NCI-H345 (cell line): ENCODE data around the gene TNFSF4.
"Not testable (repeated sequence)": the region's sequence is repeated elsewhere in the genome, so short reads cannot be mapped to it uniquely, and the experiment has no call there.

ENCODE experiments used
- DNase-seq: peaks from one replicate; lab custom pipeline; 2025; lab: John Stamatoyannopoulos, UW

Gene TNFSF4

DNA sequence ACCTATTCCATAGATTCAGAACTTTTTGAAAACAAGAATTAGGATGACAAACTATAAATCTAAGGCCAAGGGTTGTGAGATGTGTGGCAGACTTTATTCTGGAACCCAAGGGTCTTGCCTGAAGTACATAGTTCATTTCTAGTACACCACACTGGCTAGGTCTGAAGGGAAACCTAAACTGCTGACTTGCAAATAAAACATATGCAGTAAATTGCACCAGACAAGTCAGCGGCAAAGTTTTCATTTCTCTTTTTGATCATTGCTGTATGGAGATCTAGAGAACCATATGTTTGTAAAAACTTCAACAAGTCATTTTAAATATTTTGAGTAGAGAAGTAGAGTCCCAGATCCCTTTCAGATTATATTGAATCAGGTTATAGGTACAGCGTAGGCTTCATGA, 43.9 kb downstream of the TNFSF4 start:
- DNase-seq, result no peak

DNA sequence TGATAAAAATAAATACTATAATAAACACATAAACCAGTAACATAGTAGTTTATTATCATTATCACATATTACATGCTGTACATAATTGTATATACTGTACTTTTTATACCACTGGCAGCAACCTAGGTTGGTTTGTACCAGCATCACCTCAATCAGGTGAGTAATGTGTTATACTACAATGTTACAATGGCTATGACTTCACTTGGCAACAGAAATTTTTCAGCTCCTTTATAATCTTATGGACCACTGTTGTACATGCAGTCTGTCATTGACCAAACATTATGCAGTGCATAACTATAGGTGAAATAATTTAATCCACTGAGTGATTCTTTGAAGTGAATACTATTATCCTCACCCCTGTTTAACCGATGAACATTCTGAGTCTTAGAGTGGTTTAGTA, 44.5 kb downstream of the TNFSF4 start:
- DNase-seq, result no peak

DNA sequence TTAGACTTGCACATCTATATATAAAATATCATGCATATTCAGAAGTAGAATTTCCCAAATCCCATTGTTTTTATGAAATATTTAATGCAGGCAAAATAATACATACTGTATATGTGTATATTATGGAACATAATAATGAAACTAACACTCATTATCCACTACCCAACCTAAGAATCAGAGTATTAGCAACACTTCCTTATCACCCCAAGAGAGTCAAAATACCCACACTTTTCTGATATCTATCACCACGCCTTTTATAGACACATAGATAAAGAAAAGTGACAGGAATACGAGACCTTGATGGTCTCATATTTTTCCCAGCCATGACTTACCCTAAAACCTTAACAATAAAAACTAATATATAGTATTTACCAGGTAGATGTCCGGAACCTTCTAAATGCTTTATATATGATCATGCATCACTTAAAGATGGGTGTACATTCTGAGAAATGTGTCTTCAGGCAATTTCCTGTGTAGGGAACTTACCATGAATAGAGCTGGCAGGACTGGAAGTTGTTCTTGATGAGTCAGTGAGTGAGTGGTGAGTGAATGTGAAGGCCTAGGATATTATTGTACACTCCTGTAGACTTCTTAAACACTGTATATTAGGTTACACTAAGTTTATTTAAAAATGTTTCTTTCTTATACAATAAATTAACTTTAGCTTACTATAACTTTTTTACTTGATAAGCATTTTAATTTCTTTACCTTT, 45.5 kb downstream of the TNFSF4 start:
- DNase-seq, result no peak

DNA sequence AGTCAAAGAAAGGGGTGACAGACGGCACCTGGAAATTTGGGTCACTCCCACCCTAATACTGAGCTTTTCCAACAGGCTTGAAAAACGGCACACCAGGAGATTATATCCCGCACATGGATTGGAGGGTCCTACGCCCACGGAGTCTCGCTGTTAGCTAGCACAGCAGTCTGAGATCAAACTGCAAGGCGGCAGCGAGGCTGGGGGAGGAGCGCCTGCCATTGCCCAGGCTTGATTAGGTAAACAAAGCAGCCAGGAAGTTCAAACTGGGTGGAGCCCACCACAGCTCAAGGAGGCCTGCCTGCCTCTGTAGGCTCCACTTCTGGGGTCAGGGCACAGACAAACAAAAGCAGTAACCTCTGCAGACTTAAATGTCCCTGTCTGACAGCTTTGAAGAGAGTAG, 53.2 kb downstream of the TNFSF4 start:
- DNase-seq, result not testable (repeated sequence)

DNA sequence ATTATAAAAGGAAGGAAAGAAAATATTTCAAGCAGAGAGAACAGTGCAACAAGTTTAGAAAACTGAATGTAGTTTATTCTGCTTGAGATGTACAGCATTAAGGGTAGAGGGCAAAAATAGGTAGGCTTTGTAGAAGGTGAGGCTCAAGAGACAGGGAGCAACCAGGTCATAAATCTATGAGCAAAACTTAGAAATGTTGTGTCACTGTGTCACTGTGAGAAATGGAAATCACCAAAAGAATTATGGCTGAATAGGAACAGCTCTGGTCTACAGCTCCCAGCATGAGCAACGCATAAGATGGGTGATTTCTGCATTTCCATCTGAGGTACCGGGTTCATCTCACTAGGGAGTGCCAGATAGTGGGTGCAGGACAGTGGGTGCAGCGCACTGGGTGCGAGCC, 53.6 kb downstream of the TNFSF4 start:
- no peak for DNase-seq

DNA sequence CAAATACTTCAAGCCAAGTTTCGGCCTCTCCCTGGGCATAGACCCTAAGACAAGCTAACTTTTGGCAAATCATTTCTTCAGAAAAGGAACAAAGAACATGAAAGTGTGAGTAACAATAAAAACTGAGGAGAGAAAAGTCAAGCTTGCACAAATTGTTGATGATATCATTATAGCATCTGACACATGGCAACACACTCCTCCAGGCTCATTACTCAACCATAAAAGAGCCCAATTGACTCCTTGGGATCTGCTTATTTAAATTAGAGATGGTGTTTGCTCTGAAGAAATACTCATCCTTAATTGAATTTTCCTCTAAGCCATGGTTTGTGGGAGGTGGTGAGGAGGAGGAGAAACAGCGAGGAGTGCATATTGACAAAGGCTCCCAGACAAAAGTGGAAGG, 54.5 kb downstream of the TNFSF4 start:
- DNase-seq, result no peak

DNA sequence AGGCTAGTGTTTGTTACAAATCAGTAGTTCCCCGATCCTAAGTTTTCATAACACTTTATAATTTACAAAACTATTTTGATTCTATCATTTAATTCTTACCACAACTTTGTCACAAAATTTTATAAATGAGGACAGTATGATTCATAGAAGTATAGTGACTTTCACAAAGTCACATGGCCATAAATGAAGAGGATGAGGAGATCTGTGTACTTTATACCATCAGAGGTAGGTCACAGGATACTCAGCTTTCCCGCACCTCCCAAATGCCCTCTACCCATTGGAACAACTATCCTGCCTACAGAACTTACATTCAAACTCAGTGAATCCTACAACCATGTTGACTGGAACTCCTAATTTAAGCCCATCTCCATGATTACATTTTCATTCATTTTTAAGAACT, 56.3 kb downstream of the TNFSF4 start:
- DNase-seq, result no peak

DNA sequence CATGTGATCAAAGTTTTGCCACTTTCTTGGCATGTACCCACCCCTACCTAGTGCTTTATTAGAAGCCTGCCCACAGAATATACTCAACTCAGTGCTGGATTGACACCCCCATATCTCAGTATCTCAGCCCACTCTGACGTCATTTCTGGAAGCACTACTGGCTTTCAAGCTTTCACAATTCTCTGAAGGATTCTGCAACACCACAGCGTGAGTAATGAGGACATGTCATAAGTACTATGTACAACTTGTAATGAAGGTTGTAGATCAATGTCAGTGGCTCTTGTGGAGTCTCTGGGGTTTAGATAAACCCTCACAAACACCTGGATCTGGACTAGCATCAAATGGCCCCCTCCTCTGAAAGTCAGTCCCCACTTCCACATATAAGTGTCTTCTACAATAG, 57.2 kb downstream of the TNFSF4 start:
- DNase-seq, result no peak

DNA sequence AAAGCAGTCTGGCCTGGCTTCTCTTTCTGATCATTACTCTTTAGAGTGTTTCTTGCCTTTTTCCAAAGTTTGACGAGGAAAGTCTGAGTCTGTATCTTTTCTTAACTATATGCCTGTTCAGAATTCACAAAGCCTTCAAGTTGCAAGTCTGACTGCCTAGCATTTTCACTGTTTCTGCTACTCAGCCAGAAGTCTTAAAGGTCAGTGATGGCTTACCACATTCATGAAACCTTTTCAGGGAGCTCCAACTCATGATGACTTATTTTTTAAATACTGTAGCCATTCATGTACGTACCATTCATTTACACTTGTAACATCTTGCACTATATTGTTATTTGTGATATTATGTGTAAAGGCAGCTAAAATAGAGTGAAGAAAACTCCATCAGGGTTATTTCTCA, 58.2 kb downstream of the TNFSF4 start:
- no peak for DNase-seq

DNA sequence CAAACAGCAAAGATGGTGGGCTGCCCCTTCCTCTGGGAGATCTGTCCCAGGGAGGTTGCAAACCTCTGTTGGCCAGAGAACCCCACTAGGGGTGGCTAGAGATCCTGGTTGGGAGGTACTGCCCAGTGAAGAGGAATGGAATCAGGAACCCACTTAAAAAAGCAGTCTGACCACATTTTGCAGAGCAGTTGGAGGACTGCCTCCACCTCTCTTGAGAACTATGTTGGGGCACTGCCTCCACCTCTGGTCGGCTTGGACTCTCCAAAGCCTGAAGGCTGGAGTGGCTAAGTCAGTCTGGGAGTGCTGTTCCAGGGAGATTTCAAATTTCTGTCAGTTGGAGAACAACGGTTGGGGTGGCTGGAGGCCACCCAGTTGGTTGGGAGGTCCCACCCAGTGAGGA, 58.6 kb downstream of the TNFSF4 start:
- no peak for DNase-seq

DNA sequence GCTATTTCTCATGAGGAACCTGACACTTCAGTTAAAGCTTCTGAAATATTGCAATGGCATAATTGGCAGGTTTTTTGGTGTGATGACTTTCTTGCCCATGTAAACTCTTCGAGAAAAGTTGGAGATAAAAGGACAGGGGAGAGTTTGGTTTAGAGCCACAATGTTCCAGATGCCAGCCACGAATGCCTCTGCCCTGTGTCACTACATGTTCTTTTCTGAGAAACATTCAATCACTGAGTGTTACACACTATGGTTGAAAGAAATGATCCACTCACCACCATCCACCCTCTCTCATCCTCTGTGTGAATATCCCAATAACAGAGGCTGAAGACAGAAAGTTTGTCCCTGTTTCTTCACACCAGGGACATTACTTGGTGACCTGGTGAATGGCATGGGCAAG, 66.4 kb downstream of the TNFSF4 start:
- no peak for DNase-seq

DNA sequence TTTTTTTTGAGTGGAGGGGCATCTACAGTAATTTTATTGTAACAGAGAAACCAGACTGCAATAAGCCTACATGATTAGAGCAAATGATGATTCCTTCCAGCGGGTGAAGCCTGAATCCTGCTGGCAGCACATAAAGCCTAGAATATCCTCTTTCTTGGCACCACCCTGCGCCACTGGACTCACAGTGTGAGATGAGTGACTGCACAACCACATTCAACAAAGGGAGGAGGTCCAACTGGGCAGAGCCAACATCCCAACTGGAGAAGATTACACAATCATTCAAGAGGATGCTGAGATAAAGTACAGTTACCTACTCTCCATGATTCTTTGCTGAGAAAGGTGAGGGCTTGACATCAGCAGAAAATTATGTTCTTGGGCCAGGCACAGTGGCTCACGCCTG, 67.4 kb downstream of the TNFSF4 start:
- DNase-seq, result no peak

DNA sequence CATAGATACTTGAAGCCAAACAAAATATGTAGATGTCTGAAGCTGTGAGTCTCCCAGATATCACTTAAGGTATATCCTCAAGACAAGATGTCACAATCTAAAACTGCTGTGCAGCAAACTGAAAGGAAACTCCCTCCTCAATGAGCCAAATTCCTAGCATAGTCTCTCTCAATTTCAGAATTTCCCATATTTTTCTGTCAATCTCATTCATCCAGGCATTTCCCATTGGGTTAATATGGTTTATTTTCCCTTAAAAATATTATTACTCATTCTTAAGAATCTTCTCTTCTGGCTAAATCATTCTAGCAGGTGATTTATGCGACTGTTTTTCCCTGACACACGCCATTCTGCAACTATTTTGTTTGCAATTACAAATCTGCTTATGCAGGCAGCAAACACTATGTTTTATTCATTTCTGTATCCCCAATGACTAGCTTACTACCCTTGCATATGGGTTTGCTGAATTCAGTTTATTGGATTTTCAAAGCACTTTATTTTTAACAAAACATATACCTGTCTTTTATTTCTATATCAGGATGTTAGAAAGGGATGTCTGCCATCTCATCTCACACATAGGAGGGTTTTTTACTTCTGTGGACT, 69.9 kb downstream of the TNFSF4 start:
- DNase-seq, result no peak

DNA sequence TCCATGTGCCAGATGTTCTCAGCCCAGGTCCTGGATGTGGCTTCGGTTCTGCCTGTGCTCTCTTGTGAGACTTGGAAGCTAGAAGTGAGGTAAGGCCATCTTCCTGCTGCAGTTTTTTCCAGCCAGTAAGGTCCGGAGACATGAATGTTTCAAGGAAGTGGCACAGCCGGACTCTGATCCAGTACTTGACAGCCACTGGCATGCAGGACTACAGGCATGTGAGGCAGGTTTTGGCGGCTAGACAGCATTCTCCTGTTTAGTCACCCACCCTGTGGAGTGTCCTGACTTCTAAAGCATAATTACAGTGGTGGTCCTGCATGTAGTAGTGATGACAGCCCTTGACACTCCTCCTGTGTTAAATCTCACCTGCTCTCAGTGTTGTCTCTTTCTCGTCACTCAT, 72.3 kb downstream of the TNFSF4 start:
- no peak for DNase-seq

DNA sequence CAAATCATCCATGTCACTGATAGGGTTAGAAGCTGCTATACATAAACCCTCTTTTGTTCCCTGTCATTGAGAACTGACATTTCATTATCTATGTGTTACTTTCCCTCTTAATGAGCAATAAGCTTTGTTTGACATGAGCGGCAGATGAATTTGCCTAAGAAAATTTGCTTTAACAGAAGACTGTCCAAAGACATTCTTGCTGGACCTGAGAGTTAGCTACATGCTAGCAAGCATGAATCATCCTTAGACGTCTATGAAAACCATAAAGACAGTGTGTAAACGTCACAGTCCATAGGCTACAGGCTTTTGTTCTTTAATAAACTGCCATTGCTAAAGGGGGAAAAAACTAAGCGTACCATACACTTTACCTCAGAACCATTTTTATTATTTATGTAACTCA, 73.1 kb downstream of the TNFSF4 start:
- no peak for DNase-seq
